Measurements from ENCODE around the gene LAMC3.

DNA sequence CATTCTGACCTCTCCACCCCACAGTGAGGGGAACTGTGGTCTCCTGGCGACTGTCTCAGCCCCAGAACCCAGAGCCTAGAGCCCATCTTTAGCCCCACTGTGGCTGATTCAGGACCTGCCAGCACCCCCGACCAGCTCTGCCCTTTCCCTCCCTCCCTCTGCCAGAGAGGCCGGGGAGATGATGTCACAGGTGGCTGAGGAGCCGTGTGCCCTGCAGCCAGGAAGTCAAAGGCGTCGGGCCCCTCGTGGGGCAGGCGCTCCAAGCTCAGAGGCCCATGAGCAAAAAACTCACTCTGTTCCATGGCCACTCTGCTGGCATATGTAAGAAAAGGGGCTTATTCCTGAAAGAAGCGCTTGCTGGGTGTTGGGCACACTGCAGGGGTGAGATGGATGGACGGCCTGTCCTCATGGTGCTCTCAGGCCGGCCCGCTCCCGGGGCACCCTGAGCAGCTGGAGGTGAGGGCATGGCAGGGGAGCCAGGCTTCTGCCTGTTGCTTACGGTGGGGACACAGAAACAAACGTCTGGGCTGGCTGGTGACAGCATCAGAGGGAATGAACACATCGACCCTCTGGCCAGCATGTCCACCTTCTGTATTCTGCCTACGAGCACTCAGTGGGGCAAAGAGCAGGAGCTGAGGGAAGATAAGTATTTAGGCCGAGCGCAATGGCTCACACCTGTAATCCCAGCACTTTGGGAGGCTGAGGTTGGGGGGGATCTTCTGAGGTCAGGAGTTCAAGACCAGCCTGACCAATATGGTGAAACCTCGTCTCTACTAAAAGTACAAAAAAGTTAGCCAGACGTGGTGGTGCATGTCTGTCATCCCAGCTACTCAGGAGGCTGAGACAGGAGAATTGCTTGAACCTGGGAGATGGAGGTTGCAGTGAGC is 41.1 kb downstream of the LAMC3 start:
- TF ChIP-seq EZH2 (IDR thresholded peaks at IDR 0.05; ENCODE audit: insufficient read depth, poor library complexity, severe bottlenecking): no peak
- no peak for TF ChIP-seq EZH2phosphoT487 (IDR thresholded peaks at IDR 0.05; ENCODE audit: insufficient read depth, low read depth)
